Measurements from ENCODE around the gene ADAMTS12.

- no peak for TF ChIP-seq CTCF (IDR thresholded peaks at IDR 0.05; ENCODE audit: low read depth, low read length)
- no peak for TF ChIP-seq EZH2phosphoT487 (IDR thresholded peaks at IDR 0.05; ENCODE audit: low read depth)
Measured at GRCh38 chr5:33628796-33629195, 263.0 kb downstream of the ADAMTS12 start.
